IMR-90 (cell line): Measurements from ENCODE around the gene PSD.

Experiments
- BHLHE40 ChIP-seq: fragments of 150-350 bp; IDR thresholded peaks from 2 replicates; pipeline ENCODE4 v1.6.1; 2016; ENCODE audit warnings: mild to moderate bottlenecking, low read depth, low read length
- CEBPB ChIP-seq: IDR thresholded peaks from 2 replicates; pipeline ENCODE4 v1.6.1; 2012; ENCODE audit warnings: low read depth, low read length, improper control_type of control experiment
- CHD1 ChIP-seq: IDR thresholded peaks from 2 replicates; pipeline ENCODE4 v1.6.1; 2012; ENCODE audit warnings: low read depth, low read length, improper control_type of control experiment
- MAFK ChIP-seq: IDR thresholded peaks from 2 replicates; pipeline ENCODE4 v1.6.1; 2012; ENCODE audit warnings: low read depth, low read length, improper control_type of control experiment
- POLR2A ChIP-seq: IDR thresholded peaks from 2 replicates; pipeline ENCODE4 v1.6.1; 2012; ENCODE audit warnings: mild to moderate bottlenecking, low read depth, low read length
- RAD21 ChIP-seq: IDR thresholded peaks from 2 replicates; pipeline ENCODE4 v1.6.1; 2012; ENCODE audit warnings: low read length, improper control_type of control experiment
- RFX5 ChIP-seq: IDR thresholded peaks from 2 replicates; pipeline ENCODE4 v1.8.0; 2012; ENCODE audit warnings: low read depth, mild to moderate bottlenecking, low read length, moderate library complexity
- SMC3 ChIP-seq: fragments of 150-350 bp; IDR thresholded peaks from 2 replicates; pipeline ENCODE4 v1.6.1; 2016; ENCODE audit warnings: low read depth, mild to moderate bottlenecking, antibody characterized with exemption, low read length, moderate library complexity
- TF ChIP-seq, protein P1 (sequence below): conservative IDR thresholded peaks from 2 replicates; pipeline ENCODE4 v1.5.1; 2012; ENCODE audit warnings: mild to moderate bottlenecking, low read depth, low read length, improper control_type of control experiment
- TF ChIP-seq, protein P2 (sequence below): fragments of 150-350 bp; IDR thresholded peaks from 2 replicates; pipeline ENCODE4 v1.6.1; 2017; ENCODE audit warnings: mild to moderate bottlenecking, antibody characterized with exemption, low read length, low read depth

DNA sequence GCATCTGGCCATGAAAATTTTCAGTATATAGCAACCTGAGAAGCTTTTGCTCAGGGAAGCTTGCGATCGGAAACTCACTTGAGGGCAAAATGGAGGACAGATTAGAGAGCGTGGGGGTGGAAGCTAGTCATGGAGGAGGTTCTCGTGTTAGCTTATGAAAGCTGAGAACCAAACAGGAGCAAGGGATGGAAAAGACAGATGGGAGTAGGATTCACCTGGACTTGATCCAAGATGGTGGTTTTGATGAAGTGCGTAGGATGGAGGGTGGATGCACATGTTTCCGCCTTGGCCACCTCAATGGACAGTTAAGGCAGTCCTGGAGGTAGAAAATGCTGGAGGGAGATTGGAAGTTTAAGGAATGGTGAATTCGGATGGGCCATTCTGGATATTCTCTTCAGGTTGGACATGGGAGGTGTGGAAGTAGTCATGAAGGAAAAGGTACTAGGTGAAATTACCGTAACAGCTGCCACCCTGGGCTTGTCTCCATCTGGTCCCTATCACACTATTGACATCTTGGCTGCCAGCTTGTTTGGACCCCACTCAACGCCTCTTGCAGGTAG is 39.1 kb upstream of the PSD start:
- TF ChIP-seq, protein P1, sequence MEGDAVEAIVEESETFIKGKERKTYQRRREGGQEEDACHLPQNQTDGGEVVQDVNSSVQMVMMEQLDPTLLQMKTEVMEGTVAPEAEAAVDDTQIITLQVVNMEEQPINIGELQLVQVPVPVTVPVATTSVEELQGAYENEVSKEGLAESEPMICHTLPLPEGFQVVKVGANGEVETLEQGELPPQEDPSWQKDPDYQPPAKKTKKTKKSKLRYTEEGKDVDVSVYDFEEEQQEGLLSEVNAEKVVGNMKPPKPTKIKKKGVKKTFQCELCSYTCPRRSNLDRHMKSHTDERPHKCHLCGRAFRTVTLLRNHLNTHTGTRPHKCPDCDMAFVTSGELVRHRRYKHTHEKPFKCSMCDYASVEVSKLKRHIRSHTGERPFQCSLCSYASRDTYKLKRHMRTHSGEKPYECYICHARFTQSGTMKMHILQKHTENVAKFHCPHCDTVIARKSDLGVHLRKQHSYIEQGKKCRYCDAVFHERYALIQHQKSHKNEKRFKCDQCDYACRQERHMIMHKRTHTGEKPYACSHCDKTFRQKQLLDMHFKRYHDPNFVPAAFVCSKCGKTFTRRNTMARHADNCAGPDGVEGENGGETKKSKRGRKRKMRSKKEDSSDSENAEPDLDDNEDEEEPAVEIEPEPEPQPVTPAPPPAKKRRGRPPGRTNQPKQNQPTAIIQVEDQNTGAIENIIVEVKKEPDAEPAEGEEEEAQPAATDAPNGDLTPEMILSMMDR: no peak
- TF ChIP-seq BHLHE40 (no peak), RAD21 (no peak), POLR2A (no peak), CHD1 (no peak), MAFK (no peak), SMC3 (no peak), CEBPB (no peak), RFX5 (no peak)
- TF ChIP-seq, protein P2, sequence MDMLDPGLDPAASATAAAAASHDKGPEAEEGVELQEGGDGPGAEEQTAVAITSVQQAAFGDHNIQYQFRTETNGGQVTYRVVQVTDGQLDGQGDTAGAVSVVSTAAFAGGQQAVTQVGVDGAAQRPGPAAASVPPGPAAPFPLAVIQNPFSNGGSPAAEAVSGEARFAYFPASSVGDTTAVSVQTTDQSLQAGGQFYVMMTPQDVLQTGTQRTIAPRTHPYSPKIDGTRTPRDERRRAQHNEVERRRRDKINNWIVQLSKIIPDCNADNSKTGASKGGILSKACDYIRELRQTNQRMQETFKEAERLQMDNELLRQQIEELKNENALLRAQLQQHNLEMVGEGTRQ: no peak
